Measurements from ENCODE around the gene COG1. TPM values are rescaled to one million over a fixed set of nuclear protein-coding genes. Genes with fewer than 3 reads are reported as not detected.

Gene COG1
- total RNA-seq, 1 experiment from 2014 or later = 41.2 TPM

DNA sequence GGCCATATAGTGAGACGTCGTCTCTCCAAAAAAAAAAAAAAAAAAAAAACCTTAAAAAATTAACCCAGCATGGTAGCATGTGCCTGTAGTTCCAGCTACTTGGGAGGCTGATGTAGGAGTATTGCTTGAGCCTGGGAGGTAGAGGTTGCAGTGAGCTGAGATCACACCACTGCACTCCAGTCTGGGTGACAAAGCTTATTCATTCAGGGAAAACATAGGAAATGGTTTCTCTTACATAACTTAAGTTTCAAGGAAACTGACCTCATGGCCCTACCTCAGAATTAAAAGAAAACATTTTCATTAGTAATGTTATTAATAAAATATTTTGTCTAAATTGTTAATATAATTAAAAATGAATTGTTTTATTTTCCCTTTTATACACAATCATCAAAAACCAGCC is 31.4 kb downstream of the COG1 start:
- TF ChIP-seq, protein P1, sequence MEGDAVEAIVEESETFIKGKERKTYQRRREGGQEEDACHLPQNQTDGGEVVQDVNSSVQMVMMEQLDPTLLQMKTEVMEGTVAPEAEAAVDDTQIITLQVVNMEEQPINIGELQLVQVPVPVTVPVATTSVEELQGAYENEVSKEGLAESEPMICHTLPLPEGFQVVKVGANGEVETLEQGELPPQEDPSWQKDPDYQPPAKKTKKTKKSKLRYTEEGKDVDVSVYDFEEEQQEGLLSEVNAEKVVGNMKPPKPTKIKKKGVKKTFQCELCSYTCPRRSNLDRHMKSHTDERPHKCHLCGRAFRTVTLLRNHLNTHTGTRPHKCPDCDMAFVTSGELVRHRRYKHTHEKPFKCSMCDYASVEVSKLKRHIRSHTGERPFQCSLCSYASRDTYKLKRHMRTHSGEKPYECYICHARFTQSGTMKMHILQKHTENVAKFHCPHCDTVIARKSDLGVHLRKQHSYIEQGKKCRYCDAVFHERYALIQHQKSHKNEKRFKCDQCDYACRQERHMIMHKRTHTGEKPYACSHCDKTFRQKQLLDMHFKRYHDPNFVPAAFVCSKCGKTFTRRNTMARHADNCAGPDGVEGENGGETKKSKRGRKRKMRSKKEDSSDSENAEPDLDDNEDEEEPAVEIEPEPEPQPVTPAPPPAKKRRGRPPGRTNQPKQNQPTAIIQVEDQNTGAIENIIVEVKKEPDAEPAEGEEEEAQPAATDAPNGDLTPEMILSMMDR (IDR thresholded peaks at IDR 0.05) = no peak
- TF ChIP-seq POLR2AphosphoS5 (IDR thresholded peaks at IDR 0.05; ENCODE audit: low read depth, low read length) (no peak), TCF7L2 (IDR thresholded peaks at IDR 0.05; ENCODE audit: low read depth, low read length) (no peak), SIN3A (IDR thresholded peaks at IDR 0.05; ENCODE audit: borderline replicate concordance, insufficient read depth, low read depth, low read length) (no peak)
- TF ChIP-seq, protein P2, sequence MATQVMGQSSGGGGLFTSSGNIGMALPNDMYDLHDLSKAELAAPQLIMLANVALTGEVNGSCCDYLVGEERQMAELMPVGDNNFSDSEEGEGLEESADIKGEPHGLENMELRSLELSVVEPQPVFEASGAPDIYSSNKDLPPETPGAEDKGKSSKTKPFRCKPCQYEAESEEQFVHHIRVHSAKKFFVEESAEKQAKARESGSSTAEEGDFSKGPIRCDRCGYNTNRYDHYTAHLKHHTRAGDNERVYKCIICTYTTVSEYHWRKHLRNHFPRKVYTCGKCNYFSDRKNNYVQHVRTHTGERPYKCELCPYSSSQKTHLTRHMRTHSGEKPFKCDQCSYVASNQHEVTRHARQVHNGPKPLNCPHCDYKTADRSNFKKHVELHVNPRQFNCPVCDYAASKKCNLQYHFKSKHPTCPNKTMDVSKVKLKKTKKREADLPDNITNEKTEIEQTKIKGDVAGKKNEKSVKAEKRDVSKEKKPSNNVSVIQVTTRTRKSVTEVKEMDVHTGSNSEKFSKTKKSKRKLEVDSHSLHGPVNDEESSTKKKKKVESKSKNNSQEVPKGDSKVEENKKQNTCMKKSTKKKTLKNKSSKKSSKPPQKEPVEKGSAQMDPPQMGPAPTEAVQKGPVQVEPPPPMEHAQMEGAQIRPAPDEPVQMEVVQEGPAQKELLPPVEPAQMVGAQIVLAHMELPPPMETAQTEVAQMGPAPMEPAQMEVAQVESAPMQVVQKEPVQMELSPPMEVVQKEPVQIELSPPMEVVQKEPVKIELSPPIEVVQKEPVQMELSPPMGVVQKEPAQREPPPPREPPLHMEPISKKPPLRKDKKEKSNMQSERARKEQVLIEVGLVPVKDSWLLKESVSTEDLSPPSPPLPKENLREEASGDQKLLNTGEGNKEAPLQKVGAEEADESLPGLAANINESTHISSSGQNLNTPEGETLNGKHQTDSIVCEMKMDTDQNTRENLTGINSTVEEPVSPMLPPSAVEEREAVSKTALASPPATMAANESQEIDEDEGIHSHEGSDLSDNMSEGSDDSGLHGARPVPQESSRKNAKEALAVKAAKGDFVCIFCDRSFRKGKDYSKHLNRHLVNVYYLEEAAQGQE (IDR thresholded peaks at IDR 0.05; ENCODE audit: insufficient read depth in 1 of 2, low read depth in 2 of 2, low read length in 1 of 2) = no peak
- no peak for DNase-seq (ENCODE audit: low read depth, low spot score)
- intact Hi-C loops (cut with micrococcal nuclease; ENCODE audit: unreplicated experiment) (no loop called here), in situ Hi-C loops (cut with HindIII; ENCODE audit: low pct_unique_long_range_greater_than_20kb, low sequenced_read_pairs) (no loop called here)
- Histone ChIP-seq H3K4me1 (ENCODE audit: control insufficient read depth, insufficient read depth, low read length) (peaks cover 30% of the 10 kb centered on the region), H3K9me3 (ENCODE audit: control insufficient read depth, insufficient read depth, low read depth, low read length) (no peaks in the 10 kb centered on the region), H3K27ac (ENCODE audit: low read length) (no peak overlapping the region), H3K36me3 (ENCODE audit: control insufficient read depth, insufficient read depth, low read length) (peaks cover 6% of the 10 kb centered on the region; the same call in 1 of the 2 replicates), H3K4me3 (ENCODE audit: low read depth in 2 of 2, low read length in 2 of 2) (no peak overlapping the region), H3K27me3 (ENCODE audit: control insufficient read depth, insufficient read depth, low read length) (no peaks in the 10 kb centered on the region)
- BruUV-seq (replicated peaks) = no TSS peak
- POLR2A ChIA-PET = no interaction called here
- no peak for ATAC-seq
- CTCF ChIA-PET = interaction anchor here (0.6 kb wide), 1 partner anchor 707 kb away, joined by 5 read pairs; no protein-coding TSS in a partner anchor

DNA sequence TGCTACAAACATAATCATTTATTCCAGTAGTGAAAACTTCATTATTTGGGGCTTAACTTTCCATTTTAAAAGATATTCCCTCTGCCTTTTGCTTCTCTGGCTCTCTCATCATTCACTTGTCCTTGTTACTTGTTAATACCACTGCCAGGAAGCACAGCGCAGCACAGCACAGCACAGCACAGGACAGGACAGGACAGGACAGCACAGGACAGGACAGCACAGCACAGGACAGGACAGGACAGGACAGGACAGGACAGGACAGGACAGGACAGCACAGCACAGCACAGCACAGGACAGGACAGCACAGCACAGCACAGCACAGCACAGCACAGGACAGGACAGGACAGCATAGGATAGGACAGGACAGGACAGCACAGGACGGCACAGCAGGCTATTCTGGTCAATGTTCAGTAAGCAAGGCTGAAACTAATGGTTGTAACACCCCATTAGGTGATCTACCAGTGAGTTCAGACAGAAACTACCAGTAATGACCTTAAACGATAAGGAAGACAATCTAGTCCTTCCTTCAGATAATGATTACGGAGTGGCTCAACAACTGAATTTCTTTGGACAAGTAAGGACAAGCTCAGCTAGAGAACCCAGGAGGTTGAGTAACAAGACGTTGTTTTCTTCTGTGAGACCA is 31.9 kb downstream of the COG1 start:
- Histone ChIP-seq H3K27me3 (ENCODE audit: control insufficient read depth, insufficient read depth, low read length) (no peaks in the 10 kb centered on the region), H3K36me3 (ENCODE audit: control insufficient read depth, insufficient read depth, low read length) (peaks cover 6% of the 10 kb centered on the region; the same call in 1 of the 2 replicates), H3K4me3 (ENCODE audit: low read depth in 2 of 2, low read length in 2 of 2) (no peak overlapping the region), H3K27ac (ENCODE audit: low read length) (no peak overlapping the region), H3K9me3 (ENCODE audit: control insufficient read depth, insufficient read depth, low read depth, low read length) (no peaks in the 10 kb centered on the region), H3K4me1 (ENCODE audit: control insufficient read depth, insufficient read depth, low read length) (peaks cover 34% of the 10 kb centered on the region)
- TF ChIP-seq TCF7L2 (IDR thresholded peaks at IDR 0.05; ENCODE audit: low read depth, low read length) = no peak
- TF ChIP-seq SIN3A (IDR thresholded peaks at IDR 0.05; ENCODE audit: borderline replicate concordance, insufficient read depth, low read depth, low read length) = no peak
- TF ChIP-seq, protein P2 (IDR thresholded peaks at IDR 0.05; ENCODE audit: insufficient read depth in 1 of 2, low read depth in 2 of 2, low read length in 1 of 2) = no peak
- TF ChIP-seq, protein P1 (IDR thresholded peaks at IDR 0.05) = no peak
- TF ChIP-seq POLR2AphosphoS5 (IDR thresholded peaks at IDR 0.05; ENCODE audit: low read depth, low read length) = no peak
- DNase-seq (ENCODE audit: low read depth, low spot score) (no peak), ATAC-seq (no peak)
- BruUV-seq (replicated peaks) = no TSS peak
- in situ Hi-C loops (cut with HindIII; ENCODE audit: low pct_unique_long_range_greater_than_20kb, low sequenced_read_pairs) (no loop called here), intact Hi-C loops (cut with micrococcal nuclease; ENCODE audit: unreplicated experiment) (no loop called here)
- ChIA-PET CTCF (interaction anchor here (0.6 kb wide), 1 partner anchor 708 kb away, joined by 5 read pairs; no protein-coding TSS in a partner anchor), POLR2A (no interaction called here)

All from Panc1 (cell line).